ENCODE results near the gene MLF1.

The MLF1 gene

GRCh38 chr3:158574646-158575045 is 3.7 kb downstream of the MLF1 start:
- no peak for DNase-seq (ENCODE audit: low read depth)

- DNase-seq (ENCODE audit: low read depth), result no peak
These were observed 19.2 kb downstream of the MLF1 start for GRCh38 chr3:158590223-158590622.

- no peak for DNase-seq (ENCODE audit: low read depth)
These were observed 29.8 kb downstream of the MLF1 start for GRCh38 chr3:158600787-158601186.

GRCh38 chr3:158602227-158602626 is 31.2 kb downstream of the MLF1 start:
- no peak for DNase-seq (ENCODE audit: low read depth)

GRCh38 chr3:158617982-158618875 is 47.2 kb downstream of the MLF1 start:
- DNase-seq (ENCODE audit: low read depth), result no peak

GRCh38 chr3:158625881-158626280 is 54.9 kb downstream of the MLF1 start:
- no peak for DNase-seq (ENCODE audit: low read depth)

GRCh38 chr3:158631981-158632380 is 61.0 kb downstream of the MLF1 start:
- DNase-seq (ENCODE audit: low read depth), result no peak

GRCh38 chr3:158640646-158641045 is 69.7 kb downstream of the MLF1 start:
- no peak for DNase-seq (ENCODE audit: low read depth)

- DNase-seq (ENCODE audit: low read depth), result no peak
These were observed 71.0 kb downstream of the MLF1 start for GRCh38 chr3:158642005-158642404.

- no peak for DNase-seq (ENCODE audit: low read depth)
These were observed 71.6 kb downstream of the MLF1 start for GRCh38 chr3:158642474-158643210.

- DNase-seq (ENCODE audit: low read depth), result peak; percentile 85
These were observed 73.4 kb downstream of the MLF1 start, which contains the start of gene GFM1 for GRCh38 chr3:158644345-158644908. TSS of gene GFM1 (plus strand) at chr3:158644527. CDS start at chr3:158644635, 108 bp downstream.

GRCh38 chr3:158649791-158650190 is 78.8 kb downstream of the MLF1 start:
- DNase-seq (ENCODE audit: low read depth), result no peak

GRCh38 chr3:158651192-158651591 is 80.2 kb downstream of the MLF1 start:
- no peak for DNase-seq (ENCODE audit: low read depth)

GRCh38 chr3:158652463-158652862 is 81.5 kb downstream of the MLF1 start:
- no peak for DNase-seq (ENCODE audit: low read depth)
